HCT116 (cell line): ENCODE data around the gene OSBPL10.

ENCODE experiments used
- CEBPB ChIP-seq: IDR thresholded peaks from 2 replicates; pipeline ENCODE4 v1.6.1; 2012; ENCODE audit warnings: low read depth
- EGR1 ChIP-seq: IDR thresholded peaks from 2 replicates; pipeline ENCODE4 v1.6.1; 2012; ENCODE audit warnings: low read depth
- ELF1 ChIP-seq: IDR thresholded peaks from 2 replicates; pipeline ENCODE4 v1.6.1; 2012; ENCODE audit warnings: low read depth, borderline replicate concordance
- EZH2 ChIP-seq: fragments of 200-600 bp; sonication (generic); IDR thresholded peaks from 2 replicates; pipeline ENCODE4 v1.6.1; 2017; ENCODE audit warnings: antibody characterized with exemption, mixed run types
- POLR2A ChIP-seq: IDR thresholded peaks from 2 replicates; pipeline ENCODE4 v1.7.0; 2011; ENCODE audit warnings: borderline replicate concordance; ENCODE audit not compliant: insufficient read depth, insufficient read length; ENCODE audit errors: extremely low read depth
- TF ChIP-seq, protein P1 (sequence below), 3 experiments: fragments of 200-600 bp in 1 of 3; sonication (generic) in 1 of 3; IDR thresholded peaks in 2 of 3; conservative IDR thresholded peaks in 1 of 3; 2 replicates each; pipeline ENCODE4 v1.5.1; 2012 to 2017; ENCODE audit warnings: low read depth in 2 of 3, low read length in 2 of 3, antibody characterized with exemption in 1 of 3, borderline replicate concordance in 1 of 3, control low read depth in 1 of 3, mild to moderate bottlenecking in 1 of 3, mixed read lengths in 1 of 3, mixed run types in 1 of 3, moderate library complexity in 1 of 3; ENCODE audit not compliant: insufficient read depth in 1 of 3
- TF ChIP-seq, protein P2 (sequence below): IDR thresholded peaks from 2 replicates; pipeline ENCODE4 v1.6.1; 2012; ENCODE audit warnings: low read depth
- TF ChIP-seq, protein P3 (sequence below): IDR thresholded peaks from 2 replicates; pipeline ENCODE4 v1.6.1; 2012

DNA sequence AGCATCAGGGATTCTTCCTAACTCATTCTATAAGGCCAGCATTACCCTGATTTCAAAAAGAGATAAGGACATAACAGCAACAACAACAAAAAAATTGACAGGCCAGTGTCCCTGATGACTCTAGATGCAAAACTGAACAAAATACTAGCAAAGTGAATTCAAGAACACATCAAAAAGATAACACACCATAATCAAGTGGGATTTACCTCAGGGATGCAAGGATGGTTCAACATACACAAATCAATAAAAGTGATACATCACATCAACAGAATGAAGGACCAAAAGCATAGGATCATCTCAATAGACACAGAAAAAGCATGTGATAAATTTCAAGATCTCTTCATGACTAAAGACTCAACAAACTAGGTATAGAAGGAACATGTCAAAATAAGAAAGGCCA lies 328.8 kb downstream of the OSBPL10 start:
- TF ChIP-seq, protein P1, sequence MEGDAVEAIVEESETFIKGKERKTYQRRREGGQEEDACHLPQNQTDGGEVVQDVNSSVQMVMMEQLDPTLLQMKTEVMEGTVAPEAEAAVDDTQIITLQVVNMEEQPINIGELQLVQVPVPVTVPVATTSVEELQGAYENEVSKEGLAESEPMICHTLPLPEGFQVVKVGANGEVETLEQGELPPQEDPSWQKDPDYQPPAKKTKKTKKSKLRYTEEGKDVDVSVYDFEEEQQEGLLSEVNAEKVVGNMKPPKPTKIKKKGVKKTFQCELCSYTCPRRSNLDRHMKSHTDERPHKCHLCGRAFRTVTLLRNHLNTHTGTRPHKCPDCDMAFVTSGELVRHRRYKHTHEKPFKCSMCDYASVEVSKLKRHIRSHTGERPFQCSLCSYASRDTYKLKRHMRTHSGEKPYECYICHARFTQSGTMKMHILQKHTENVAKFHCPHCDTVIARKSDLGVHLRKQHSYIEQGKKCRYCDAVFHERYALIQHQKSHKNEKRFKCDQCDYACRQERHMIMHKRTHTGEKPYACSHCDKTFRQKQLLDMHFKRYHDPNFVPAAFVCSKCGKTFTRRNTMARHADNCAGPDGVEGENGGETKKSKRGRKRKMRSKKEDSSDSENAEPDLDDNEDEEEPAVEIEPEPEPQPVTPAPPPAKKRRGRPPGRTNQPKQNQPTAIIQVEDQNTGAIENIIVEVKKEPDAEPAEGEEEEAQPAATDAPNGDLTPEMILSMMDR (IDR thresholded peaks at IDR 0.05 in 2 of 3, conservative IDR thresholded peaks at IDR 0.05 in 1 of 3; ENCODE audit: borderline replicate concordance in 1 of 3, insufficient read depth in 1 of 3, low read depth in 2 of 3, low read length in 2 of 3): no peak
- no peak for TF ChIP-seq CEBPB
- TF ChIP-seq, protein P2, sequence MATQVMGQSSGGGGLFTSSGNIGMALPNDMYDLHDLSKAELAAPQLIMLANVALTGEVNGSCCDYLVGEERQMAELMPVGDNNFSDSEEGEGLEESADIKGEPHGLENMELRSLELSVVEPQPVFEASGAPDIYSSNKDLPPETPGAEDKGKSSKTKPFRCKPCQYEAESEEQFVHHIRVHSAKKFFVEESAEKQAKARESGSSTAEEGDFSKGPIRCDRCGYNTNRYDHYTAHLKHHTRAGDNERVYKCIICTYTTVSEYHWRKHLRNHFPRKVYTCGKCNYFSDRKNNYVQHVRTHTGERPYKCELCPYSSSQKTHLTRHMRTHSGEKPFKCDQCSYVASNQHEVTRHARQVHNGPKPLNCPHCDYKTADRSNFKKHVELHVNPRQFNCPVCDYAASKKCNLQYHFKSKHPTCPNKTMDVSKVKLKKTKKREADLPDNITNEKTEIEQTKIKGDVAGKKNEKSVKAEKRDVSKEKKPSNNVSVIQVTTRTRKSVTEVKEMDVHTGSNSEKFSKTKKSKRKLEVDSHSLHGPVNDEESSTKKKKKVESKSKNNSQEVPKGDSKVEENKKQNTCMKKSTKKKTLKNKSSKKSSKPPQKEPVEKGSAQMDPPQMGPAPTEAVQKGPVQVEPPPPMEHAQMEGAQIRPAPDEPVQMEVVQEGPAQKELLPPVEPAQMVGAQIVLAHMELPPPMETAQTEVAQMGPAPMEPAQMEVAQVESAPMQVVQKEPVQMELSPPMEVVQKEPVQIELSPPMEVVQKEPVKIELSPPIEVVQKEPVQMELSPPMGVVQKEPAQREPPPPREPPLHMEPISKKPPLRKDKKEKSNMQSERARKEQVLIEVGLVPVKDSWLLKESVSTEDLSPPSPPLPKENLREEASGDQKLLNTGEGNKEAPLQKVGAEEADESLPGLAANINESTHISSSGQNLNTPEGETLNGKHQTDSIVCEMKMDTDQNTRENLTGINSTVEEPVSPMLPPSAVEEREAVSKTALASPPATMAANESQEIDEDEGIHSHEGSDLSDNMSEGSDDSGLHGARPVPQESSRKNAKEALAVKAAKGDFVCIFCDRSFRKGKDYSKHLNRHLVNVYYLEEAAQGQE: no peak
- no peak for TF ChIP-seq POLR2A
- TF ChIP-seq, protein P3, sequence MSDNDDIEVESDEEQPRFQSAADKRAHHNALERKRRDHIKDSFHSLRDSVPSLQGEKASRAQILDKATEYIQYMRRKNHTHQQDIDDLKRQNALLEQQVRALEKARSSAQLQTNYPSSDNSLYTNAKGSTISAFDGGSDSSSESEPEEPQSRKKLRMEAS: no peak
- no peak for TF ChIP-seq EZH2
- no peak for TF ChIP-seq ELF1
- no peak for TF ChIP-seq EGR1
